ENCODE measurements around the gene EXOSC5.

GRCh38 chr19:41376241-41376997 is 20.7 kb downstream of the EXOSC5 start, which contains the start of gene TMEM91:
- TF ChIP-seq RFX5 (IDR thresholded peaks at IDR 0.05; ENCODE audit: low read depth, low read length) (no peak), KLF9 (CRISPR knock-in tag; IDR thresholded peaks at IDR 0.05; ENCODE audit: low read depth) (no peak), MBD4 (IDR thresholded peaks at IDR 0.05; ENCODE audit: borderline replicate concordance, low read length) (no peak), ZFP90 (CRISPR knock-in tag; IDR thresholded peaks at IDR 0.05; ENCODE audit: borderline replicate concordance) (no peak), ZNF333 (CRISPR knock-in tag; IDR thresholded peaks at IDR 0.05; ENCODE audit: borderline replicate concordance) (no peak), ZNF354B (CRISPR knock-in tag; IDR thresholded peaks at IDR 0.05) (no peak), IKZF1 (IDR thresholded peaks at IDR 0.05) (no peak), POLR2A (IDR thresholded peaks at IDR 0.05; ENCODE audit: insufficient read depth in 1 of 2, low read depth in 2 of 2, low read length in 2 of 2) (0 out of 4 replicates have a peak, but pooled peaks of 1 of the 2 experiments have one; percentile 55), SNRNP70 (IDR thresholded peaks at IDR 0.05; ENCODE audit: low read depth, low read length) (no peak)
